ENCODE results near the gene TMED4. TPM values are rescaled to one million over a fixed set of nuclear protein-coding genes. Genes with fewer than 3 reads are reported as not detected.
A peak's percentile ranks its signal among the peaks of the same experiment; 100 is the strongest.

TMED4 gene
- total RNA-seq, 6 experiments from 2014 or later: 73.7 to 89.7 (median 80.7) TPM

DNA sequence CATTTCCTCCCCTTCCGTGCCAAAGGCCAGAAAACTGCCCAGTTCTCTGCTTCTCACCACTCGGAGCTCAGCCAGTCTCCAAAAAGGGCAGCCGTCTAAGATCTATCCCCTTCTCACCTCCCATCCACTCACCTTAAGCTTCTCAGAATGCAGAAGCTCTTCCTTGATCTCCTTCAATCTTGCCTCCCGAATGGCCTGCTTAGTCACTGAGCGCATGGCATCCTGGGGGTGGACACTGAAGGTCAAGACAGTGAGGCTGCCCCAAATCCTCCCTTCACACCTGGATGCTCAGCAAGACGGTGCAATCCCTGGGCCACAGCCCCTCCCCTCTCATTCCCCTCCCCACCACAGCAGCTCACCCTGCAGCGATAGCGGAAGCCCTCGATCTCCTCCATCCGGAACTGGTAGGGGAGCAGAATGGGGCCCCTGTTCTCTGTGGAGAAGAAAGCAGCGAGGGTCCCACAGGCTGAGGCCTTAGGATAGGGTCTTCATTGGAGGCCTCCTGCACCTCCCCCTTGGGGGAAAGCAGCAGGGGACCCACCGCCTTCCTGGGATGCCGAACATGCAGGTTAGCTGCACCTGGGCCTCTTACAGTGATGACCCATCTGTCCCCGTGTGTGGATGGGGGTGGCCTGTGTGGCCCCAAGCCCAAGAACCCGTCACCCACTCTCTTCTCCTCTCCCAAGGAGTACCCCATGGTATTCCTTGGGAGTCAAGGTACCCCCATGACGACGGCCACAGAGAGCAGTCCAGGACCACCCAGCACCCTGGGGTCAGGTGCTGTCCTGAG, 13.1 kb downstream of the TMED4 start:
- Mint-ChIP-seq H3K27ac (peak overlapping the region; percentile 63), H3K36me3 (ENCODE audit: low read depth) (peaks cover 60% of the 10 kb centered on the region), H3K9me3 (no peaks in the 10 kb centered on the region), H3K4me3 (no peak overlapping the region), H3K27me3 (ENCODE audit: insufficient read depth) (peaks cover 2% of the 10 kb centered on the region), H3K4me1 (ENCODE audit: low read depth) (peaks cover 18% of the 10 kb centered on the region)
- TF ChIP-seq, protein P1, sequence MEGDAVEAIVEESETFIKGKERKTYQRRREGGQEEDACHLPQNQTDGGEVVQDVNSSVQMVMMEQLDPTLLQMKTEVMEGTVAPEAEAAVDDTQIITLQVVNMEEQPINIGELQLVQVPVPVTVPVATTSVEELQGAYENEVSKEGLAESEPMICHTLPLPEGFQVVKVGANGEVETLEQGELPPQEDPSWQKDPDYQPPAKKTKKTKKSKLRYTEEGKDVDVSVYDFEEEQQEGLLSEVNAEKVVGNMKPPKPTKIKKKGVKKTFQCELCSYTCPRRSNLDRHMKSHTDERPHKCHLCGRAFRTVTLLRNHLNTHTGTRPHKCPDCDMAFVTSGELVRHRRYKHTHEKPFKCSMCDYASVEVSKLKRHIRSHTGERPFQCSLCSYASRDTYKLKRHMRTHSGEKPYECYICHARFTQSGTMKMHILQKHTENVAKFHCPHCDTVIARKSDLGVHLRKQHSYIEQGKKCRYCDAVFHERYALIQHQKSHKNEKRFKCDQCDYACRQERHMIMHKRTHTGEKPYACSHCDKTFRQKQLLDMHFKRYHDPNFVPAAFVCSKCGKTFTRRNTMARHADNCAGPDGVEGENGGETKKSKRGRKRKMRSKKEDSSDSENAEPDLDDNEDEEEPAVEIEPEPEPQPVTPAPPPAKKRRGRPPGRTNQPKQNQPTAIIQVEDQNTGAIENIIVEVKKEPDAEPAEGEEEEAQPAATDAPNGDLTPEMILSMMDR (IDR thresholded peaks at IDR 0.05): no peak
- DNase-seq: no peak

DNA sequence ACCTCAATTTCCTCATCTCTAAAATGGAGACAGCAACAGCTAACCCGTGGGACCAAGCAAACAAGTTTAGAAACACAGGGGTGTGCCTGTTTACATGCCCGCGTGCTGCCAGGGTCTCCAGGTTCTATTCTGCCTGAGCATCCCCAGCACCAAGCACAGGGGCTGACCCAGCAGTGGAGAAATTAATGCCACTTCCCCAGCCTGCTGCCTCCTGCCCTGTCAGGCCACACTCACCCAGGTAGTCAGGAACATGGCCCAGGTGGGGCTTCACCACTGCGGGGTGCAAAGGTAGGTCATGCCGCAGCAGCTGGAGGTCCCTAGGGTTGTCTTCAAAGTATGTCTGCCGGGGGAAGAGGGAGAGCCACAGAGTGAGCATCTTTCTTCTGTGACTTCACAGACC, 14.1 kb downstream of the TMED4 start:
- H3K4me3 Mint-ChIP-seq: no peak overlapping the region
- peaks cover 19% of the 10 kb centered on the region for H3K4me1 Mint-ChIP-seq (ENCODE audit: low read depth)
- H3K9me3 Mint-ChIP-seq: no peaks in the 10 kb centered on the region
- TF ChIP-seq, protein P1 (IDR thresholded peaks at IDR 0.05): no peak
- no peak overlapping the region for H3K27ac Mint-ChIP-seq
- H3K36me3 Mint-ChIP-seq (ENCODE audit: low read depth): peaks cover 57% of the 10 kb centered on the region
- no peak for DNase-seq
- peaks cover 2% of the 10 kb centered on the region for H3K27me3 Mint-ChIP-seq (ENCODE audit: insufficient read depth)

DNA sequence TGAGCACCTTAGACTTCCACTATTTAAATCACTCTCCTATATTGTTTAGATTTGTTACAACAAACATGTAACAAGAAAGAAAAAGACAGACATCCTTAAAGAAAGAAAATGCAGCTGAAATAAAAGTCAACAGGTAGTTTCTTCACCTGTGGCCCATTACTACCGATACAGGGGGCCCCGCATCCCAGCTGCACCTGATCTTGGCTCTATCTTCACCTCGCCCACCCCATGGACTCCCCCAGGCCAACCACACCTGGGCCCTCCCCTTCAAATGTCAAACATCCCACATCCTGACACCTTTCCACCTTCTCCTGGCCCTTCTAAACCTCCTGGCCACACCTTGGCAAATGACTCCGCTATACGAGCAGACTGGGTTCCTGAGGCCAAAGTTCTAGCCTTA, 15.4 kb downstream of the TMED4 start:
- Mint-ChIP-seq H3K9me3 (no peaks in the 10 kb centered on the region), H3K4me3 (no peak overlapping the region), H3K4me1 (ENCODE audit: low read depth) (peaks cover 19% of the 10 kb centered on the region), H3K36me3 (ENCODE audit: low read depth) (peaks cover 45% of the 10 kb centered on the region), H3K27me3 (ENCODE audit: insufficient read depth) (peaks cover 2% of the 10 kb centered on the region), H3K27ac (no peak overlapping the region)
- TF ChIP-seq, protein P1 (IDR thresholded peaks at IDR 0.05): no peak
- DNase-seq: no peak

- Mint-ChIP-seq H3K9me3 (no peaks in the 10 kb centered on the region), H3K36me3 (ENCODE audit: low read depth) (peaks cover 40% of the 10 kb centered on the region), H3K4me1 (ENCODE audit: low read depth) (peaks cover 19% of the 10 kb centered on the region), H3K27ac (no peak overlapping the region; the same call in 1 of the 2 replicates), H3K4me3 (no peak overlapping the region), H3K27me3 (ENCODE audit: insufficient read depth) (peaks cover 2% of the 10 kb centered on the region)
- TF ChIP-seq, protein P1 (IDR thresholded peaks at IDR 0.05): peak; percentile 72
- DNase-seq: no peak
Observed at GRCh38 chr7:44565795-44566559, 16.1 kb downstream of the TMED4 start.

- Mint-ChIP-seq H3K4me1 (ENCODE audit: low read depth) (peaks cover 19% of the 10 kb centered on the region), H3K36me3 (ENCODE audit: low read depth) (peaks cover 40% of the 10 kb centered on the region), H3K27ac (no peak overlapping the region; the same call in 1 of the 2 replicates), H3K9me3 (no peaks in the 10 kb centered on the region), H3K4me3 (no peak overlapping the region), H3K27me3 (ENCODE audit: insufficient read depth) (peaks cover 2% of the 10 kb centered on the region)
- DNase-seq: peak; percentile 48
- TF ChIP-seq, protein P1 (IDR thresholded peaks at IDR 0.05): peak; percentile 99
Observed at GRCh38 chr7:44565097-44565794, 16.8 kb downstream of the TMED4 start.
